Measurements from ENCODE around the gene MX1. TPM values are rescaled to one million over a fixed set of nuclear protein-coding genes. Genes with fewer than 3 reads are reported as not detected.

Gene MX1
- total and polyA plus RNA-seq, 2 donors (not counting 1 experiment from before 2014, with no cell fraction given), result 10.3 to 17.5 TPM

GRCh38 chr21:41506005-41506594 is 80.1 kb downstream of the MX1 start:
- Histone ChIP-seq H2AFZ (ENCODE audit: low read length) (no peak overlapping the region), H3K4me3 (replicated peaks in 1 of 4; ENCODE audit: control extremely low read depth in 1 of 4, insufficient read depth in 1 of 4, low read depth in 3 of 4, low read length in 4 of 4) (no peak overlapping the region), H3K9ac (ENCODE audit: insufficient read depth, low read length) (no peak overlapping the region), H3K36me3 (ENCODE audit: control insufficient read depth, insufficient read depth, low read length) (no peaks in the 10 kb centered on the region), H3K4me2 (ENCODE audit: extremely low read depth, insufficient read depth, low read length) (no peak overlapping the region), H3K4me1 (ENCODE audit: control insufficient read depth, extremely low read depth, insufficient read depth, low read length) (no peaks in the 10 kb centered on the region), H3K27me3 (ENCODE audit: control insufficient read depth, insufficient read depth, low read length) (peaks cover 33% of the 10 kb centered on the region), H3K27ac (ENCODE audit: insufficient read depth, low read length) (no peak overlapping the region), H3K79me2 (ENCODE audit: control insufficient read depth, insufficient read depth, low read length) (no peaks in the 10 kb centered on the region), H3K9me3 (ENCODE audit: control insufficient read depth, insufficient read depth, low read depth, low read length) (no peaks in the 10 kb centered on the region), H4K20me1 (ENCODE audit: control insufficient read depth, extremely low read depth, insufficient read depth, low read length) (no peaks in the 10 kb centered on the region)
- DNase-seq (ENCODE audit: low read depth in 2 of 2), result no peak
- TF ChIP-seq CTCF (conservative IDR thresholded peaks at IDR 0.05 in 1 of 2, IDR thresholded peaks at IDR 0.05 in 1 of 2; ENCODE audit: low read depth in 1 of 2, low read length in 2 of 2) (no peak), EZH2 (IDR thresholded peaks at IDR 0.05; ENCODE audit: low read length, missing control alignments) (no peak)

DNA sequence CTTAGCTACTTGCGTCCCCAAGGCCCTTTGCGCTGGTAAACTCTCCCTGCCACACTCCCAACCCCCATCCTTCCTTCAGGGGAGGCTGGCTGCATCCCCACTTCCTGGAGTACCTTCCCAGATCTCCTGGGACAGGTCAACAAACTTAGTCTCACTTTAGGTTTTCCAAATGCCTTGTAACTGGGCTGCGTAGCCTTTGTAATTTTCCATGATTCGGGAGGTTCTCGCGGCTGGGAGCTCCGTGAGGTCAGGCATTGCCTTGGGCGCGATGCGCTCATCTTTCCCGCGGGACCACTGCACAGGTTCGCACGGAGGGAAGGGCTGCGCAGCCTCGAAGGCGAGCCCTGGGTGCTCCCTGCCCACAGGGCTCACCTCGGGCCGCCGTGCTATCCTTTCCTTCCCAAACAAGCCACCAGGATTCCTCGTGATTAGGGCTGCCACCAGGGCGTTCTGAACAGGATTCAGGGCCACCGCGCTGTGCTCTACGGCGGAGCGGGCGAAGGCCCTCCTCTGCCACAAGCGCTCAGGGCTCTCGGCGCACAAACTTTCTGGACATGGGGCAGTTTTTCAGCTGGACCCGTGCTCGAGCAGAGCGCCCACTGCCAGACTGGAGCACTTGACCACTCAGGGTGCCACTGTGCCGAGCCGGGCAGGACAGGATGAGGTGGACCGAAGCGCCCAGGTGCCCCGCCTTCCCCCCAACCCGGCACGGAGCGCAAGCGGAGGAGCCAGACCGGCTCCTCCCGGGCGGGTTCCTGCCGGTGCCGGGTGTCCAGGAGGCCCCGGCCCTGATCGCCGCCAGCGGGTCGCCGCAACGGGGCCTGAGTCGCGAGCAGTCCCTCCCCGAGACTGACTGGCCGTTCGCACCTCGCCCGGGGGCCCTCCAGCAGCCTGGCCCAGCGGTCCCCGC is 80.8 kb downstream of the MX1 start:
- no peaks in the 10 kb centered on the region for H3K9me3 ChIP-seq (ENCODE audit: control insufficient read depth, insufficient read depth, low read depth, low read length)

More for the DNA sequence above, 80.8 kb downstream of the MX1 start:
- Histone ChIP-seq H3K27ac (ENCODE audit: insufficient read depth, low read length) (no peak overlapping the region), H3K36me3 (ENCODE audit: control insufficient read depth, insufficient read depth, low read length) (no peaks in the 10 kb centered on the region), H2AFZ (ENCODE audit: low read length) (no peak overlapping the region), H3K4me1 (ENCODE audit: control insufficient read depth, extremely low read depth, insufficient read depth, low read length) (no peaks in the 10 kb centered on the region), H3K79me2 (ENCODE audit: control insufficient read depth, insufficient read depth, low read length) (no peaks in the 10 kb centered on the region), H4K20me1 (ENCODE audit: control insufficient read depth, extremely low read depth, insufficient read depth, low read length) (no peaks in the 10 kb centered on the region), H3K4me3 (replicated peaks in 1 of 4; ENCODE audit: control extremely low read depth in 1 of 4, insufficient read depth in 1 of 4, low read depth in 3 of 4, low read length in 4 of 4) (no peak overlapping the region), H3K9ac (ENCODE audit: insufficient read depth, low read length) (no peak overlapping the region), H3K27me3 (ENCODE audit: control insufficient read depth, insufficient read depth, low read length) (peaks cover 31% of the 10 kb centered on the region), H3K4me2 (ENCODE audit: extremely low read depth, insufficient read depth, low read length) (no peak overlapping the region)
- TF ChIP-seq CTCF (conservative IDR thresholded peaks at IDR 0.05 in 1 of 2, IDR thresholded peaks at IDR 0.05 in 1 of 2; ENCODE audit: low read depth in 1 of 2, low read length in 2 of 2) (no peak), EZH2 (IDR thresholded peaks at IDR 0.05; ENCODE audit: low read length, missing control alignments) (peak; percentile 59)
- peak in 1 of 2 donors; percentile 3 for DNase-seq (ENCODE audit: low read depth in 2 of 2)
